GM21717 (cell line): Measurements from ENCODE around the gene ULK4.
"Not testable (repeated sequence)": the region's sequence is repeated elsewhere in the genome, so short reads cannot be mapped to it uniquely, and the experiment has no call there.

Source experiments
- ATAC-seq: cut with Tn5 transposase; IDR thresholded peaks from one replicate; pipeline ENCODE4 v1.9.1; 2021; ENCODE audit warnings: mild to moderate bottlenecking, moderate library complexity; ENCODE audit not compliant: unreplicated experiment

The ULK4 gene

DNA sequence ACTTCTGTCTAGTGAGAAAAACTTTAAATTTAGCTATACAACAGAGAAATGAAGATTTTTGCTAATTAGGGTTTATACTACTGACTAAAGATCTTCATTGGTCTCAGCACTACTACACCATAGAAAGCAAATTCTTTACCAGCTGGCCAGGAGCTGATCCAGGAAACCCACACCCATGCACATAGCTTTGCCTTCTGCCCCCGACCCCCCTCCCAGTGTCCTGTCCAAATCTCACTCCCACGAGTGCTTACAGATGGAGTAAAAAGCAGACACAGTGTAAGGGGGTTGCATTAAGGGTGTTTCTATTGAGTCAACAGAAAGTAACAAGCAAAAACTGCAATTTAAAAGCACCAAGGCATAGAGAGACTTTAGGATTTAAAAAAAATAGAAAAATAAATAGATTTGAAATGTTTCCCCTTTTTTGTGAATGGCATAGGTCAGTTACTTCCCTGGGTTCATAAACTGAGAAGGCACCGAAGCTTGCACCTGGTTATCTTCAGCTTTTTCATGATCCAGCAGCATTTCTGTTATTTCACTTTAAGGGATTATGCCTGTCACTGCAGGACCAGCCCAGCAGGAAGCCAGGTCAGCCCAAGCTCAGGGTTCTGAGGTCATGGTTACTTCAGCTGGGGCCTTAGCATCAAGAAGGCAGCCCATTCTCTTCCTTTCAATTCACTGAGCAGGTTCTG is 638.3 kb downstream of the ULK4 start:
- no peak for ATAC-seq

DNA sequence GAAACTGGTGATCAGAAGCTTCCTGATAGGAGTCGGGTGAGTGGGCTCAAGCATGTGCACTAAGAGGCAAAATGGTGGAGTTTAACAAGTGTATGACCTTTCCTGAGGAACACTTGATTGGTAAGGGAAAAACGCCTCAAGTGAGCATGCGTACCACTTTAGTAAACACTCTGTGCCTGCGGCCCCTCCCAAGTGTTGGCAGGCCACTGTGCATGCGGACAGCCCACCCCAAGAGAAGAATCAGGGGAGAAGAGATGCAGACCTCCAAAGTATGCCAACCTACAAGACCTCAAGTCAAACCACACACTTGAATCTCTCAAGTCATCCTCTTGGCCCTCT is 640.3 kb downstream of the ULK4 start:
- no peak for ATAC-seq

DNA sequence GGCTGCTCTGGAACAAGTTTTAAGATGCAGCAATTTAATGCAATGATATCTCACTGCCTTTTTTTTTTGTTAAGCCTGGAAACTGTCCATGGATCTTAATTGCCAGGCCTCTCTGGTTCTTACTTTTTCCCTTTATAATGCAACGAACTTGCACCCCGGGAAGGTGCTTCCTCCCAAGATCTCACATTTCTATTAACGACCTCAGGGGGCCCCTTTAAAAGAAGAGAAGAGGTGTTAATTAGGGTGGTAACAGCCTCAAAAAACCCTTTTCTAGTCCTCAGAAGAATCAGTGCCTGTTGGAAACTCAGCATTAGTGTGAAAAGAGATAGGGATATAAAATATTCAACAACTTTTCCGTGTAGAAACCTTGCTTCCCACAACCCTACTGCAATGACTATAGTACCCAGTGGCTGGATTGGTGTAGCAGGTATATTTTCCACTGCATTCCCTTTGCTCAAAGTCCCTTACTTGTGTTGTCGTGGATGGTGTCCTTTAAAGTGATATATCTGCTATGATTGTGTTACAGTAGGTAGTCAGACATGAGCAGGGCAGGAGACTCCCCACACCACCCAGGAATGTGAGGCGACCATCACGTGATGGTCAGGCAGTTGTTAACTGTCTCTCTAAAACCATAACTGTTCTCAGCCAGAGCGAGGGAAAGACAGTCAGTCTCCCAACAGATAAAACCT is 640.8 kb downstream of the ULK4 start:
- no peak for ATAC-seq

DNA sequence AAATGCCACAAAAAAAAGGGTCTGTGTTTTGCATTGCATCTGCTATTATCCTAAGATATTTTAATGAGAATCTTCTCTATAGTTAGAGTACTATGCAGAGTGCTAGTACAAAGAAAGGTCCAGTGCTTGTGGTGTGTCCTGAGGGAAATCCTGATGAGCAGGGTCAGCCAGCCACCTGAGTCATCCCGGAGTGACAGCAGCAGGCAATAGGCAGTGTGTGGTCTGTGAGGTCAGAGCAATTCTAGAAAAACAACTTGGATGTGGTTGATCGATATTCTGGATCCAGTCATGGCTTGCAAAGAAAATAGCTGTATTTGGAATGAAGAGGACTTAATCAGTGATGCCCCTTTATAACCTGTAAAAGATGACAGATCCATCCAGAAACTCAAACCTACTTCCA is 643.4 kb downstream of the ULK4 start:
- ATAC-seq = no peak

DNA sequence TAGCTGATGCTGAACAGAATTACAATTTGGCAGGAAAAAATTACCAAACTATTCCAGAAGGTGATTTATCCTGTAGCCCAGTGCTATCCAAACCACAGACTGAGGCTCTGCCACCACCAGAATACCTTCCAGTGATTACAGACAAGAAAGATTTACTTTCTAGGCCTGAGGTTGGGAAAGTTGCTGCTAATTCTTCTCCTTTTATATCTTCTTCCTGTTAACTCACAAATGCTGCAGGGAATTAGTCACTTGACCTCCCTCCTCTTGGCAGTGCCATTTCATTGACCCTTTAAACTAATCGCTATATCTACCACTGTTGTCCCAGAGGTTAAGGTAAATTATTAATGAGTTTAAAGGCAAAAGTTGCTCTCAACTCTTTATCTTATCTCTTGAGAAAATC is 644.2 kb downstream of the ULK4 start:
- ATAC-seq = no peak

DNA sequence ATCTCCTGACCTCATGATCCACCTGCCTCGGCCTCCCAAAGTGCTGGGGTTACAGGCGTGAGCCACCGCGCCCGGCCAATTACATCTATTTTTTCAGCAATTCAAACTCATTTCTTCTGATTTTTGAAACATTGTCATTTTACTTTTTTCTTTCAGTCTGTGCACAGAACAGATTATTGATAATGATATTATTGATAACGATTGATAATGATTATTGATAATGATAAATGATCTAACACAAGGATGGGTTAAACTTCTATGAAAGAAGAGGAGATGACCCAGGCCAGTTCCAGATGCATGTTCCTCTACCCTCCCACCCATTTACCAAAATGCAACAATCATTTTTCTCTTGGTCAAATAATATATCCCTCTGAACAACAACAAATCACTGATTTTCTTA is 644.6 kb downstream of the ULK4 start:
- no peak for ATAC-seq

DNA sequence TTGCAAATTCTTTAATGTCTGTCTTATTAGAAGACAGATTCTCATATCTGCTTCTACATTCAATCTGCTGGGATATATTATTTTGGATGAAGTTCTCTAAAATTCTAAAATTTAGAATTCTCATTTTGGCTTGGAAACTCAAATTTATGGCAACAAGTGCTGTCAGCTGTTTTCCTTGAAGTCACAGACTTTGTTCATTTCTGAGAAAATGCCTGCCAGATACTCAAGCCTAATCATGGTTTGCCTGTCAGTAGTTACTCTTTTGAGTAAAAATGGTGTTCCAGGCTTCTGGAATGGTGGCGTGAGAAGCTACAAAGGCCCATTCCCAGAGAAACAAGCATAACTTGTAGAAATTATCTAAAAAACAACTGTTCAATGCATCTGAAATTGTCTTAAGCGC is 646.8 kb downstream of the ULK4 start:
- ATAC-seq = no peak

DNA sequence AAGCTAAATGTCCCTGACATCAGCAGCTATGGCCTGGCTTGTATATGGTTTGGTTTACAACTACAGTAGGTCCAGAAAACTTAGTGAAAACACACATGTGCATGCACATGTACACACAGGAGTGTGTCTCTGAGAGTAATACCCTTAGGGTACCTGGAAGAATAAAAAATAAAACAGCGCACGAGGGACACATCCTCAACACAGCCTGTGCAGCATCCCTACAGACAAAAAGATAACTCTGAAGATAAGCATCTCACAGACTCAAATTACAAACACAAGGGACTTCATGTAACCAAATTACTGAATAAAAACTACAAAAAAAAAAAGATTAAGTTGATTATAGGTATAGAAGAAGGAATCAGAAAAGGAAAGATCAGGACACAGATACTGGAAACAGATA is 653.8 kb downstream of the ULK4 start:
- no peak for ATAC-seq

DNA sequence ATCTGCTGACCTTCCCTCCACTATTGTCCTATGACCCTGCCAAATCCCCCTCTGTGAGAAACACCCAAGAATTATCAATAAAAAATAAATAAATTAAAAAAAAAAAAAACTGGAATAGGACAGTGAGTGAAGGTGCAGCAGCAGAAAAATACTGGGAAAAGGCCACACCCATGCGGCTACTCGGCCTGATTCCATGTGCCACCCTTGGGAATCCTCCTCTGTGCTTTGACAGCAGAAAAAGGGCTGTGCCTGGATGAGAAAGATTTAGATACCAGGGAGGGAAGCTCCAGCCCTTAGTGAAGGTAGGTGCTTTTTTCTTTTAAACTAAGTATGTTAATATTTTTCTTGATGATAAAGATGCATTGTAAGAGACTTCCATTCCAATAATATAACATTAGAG is 654.8 kb downstream of the ULK4 start:
- ATAC-seq = no peak

DNA sequence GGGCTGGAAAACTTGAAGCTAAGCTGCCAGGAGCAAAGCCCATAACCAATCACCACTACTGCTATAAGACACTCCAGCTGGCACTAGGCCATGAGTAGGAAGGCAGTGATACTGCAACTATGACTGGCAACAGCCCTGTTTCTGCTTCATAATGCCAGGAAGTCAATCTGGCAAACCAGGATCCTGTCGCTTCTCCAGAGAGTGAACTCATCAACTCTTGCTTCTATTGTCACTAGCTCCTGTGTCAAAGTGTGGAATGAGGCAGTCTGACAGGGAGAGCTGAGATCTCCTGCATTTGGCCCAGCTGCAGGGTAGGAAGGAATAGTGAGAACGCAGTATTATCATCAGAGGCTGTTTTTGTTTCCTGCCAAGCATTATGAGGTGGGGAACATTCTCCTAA is 657.3 kb downstream of the ULK4 start:
- no peak for ATAC-seq

DNA sequence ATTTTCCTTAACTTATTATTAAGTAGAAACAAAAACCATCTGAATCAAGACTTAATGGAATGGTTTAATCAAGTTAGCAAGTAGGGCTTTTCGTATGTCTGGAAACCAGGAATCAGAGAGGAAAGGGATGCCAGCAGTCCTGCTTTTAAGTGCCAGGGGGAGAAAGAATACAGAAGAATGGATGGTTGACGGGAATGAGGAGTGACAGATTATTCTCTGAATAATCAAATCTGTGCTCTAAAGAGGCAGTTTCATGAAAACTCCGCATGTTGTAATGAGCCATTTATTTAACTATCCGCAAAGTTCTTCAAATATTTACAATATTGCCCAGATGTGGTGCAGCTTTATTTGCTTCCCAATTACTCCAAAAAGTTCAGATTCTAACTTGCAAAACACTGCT is 659.6 kb downstream of the ULK4 start:
- ATAC-seq = no peak

DNA sequence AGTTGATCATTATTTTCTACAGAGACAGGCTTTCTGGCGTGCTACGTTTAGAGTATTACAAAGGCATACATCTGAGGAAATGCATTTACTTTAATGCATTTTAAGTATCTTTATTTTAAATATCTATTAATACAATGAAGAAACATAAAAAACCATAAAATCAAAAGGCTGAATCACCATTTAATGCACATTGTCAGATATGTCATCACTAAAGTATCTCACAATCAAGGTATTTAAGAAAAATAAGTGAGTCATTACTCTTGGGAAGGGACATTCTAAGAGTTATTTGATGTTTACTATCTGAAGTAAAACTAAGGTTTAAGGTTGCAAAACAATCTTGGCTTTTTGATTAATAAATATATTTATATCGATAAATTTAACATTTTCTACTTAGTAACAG is 660.4 kb downstream of the ULK4 start:
- ATAC-seq = no peak

DNA sequence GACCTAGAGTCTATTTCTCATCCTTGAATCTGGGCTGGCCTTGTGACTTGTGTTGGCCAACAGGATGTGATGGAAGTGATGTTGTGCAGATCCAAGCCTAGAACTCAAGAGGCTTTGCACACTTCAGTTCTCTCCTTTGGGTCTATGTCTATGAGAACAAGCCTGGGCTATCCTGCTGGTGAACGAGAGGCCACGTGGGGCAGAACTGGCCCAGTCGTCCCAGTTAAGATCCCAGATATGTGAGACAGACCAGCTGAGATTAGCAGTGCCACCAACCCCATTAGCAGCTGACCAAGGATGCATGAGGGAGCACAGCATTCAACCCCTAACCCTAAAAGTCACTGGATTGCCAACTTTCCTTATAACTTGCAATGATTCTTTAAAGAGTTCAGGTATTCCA is 662.9 kb downstream of the ULK4 start:
- ATAC-seq = no peak

DNA sequence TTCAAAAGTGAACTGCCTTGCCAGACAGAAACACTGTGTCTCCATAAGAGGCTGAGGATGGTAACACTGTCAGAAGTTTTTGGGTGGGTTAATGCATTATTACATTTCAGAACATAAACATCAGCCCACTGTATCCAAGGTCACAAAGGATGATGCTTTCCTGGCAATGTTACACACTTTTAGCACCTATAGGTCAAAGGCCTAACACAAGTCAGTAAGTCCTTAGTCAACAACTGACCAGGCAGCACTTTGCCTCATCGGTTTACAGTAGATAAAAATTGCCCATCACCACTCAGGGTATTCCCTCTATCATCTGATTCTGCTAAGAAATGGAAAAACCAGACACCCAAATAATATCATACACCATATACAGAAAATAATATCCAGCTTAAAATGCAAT is 664.2 kb downstream of the ULK4 start:
- no peak for ATAC-seq

DNA sequence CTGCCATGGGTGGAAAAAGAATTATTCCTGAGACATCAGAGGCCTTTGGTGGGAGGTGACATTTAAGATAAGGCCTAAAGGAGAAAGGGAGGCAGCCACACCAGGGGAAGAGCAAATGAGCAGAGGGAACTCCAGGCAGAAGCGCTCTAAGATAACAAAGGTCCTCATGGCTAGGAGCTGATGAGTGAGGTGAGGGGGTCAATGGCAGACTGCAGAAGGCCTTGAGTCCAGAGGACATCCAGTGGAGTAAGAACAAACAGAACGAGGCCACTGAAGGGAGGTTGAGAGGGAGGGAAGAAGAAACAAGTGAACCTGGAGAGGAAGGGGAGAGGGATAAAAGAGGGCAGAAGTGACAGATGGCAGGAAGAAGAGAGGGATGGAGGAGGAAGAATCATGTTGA is 665.3 kb downstream of the ULK4 start:
- ATAC-seq = no peak

DNA sequence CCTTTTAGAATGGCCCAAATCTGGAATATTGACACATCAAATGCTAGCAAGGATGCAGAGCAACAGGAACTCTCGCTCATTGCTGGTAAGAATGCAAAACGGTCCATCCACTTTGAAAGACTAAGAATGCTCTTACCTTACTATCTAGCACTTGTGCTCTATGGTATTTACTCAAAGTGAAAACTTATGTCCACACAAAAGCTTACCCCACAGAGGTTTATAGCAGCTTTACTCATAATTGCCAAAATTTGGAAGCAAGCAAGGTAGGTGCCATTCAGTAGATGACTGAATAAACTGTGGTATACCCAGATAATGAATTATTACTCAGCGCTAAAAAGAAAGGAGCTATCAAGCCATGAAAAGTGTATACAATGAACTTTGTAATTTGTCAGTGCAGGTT is 666.2 kb downstream of the ULK4 start:
- ATAC-seq = no peak

DNA sequence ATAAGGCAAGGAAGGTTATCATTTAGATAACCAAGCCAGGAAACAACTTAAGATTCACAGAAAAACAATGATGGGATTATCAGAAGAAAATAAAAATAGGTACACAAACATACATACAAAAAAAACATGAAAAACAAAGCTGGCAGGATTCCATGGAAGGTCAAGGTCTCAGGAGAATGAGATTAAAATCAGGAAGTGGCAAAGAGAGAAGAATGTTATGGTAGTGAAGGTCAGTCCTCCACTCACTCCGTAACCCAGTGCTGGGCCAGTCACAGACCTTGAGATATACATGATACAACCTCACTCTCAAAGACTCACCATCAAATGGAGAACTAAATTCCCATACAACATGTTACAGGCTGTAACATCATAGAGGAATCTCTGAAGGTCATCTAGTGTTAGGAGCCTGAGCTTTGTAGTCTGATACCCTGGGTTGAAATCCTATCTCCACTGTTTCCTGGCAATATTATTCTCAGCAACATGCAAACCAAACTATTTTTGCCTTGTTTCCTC is 668.7 kb downstream of the ULK4 start:
- ATAC-seq = no peak

DNA sequence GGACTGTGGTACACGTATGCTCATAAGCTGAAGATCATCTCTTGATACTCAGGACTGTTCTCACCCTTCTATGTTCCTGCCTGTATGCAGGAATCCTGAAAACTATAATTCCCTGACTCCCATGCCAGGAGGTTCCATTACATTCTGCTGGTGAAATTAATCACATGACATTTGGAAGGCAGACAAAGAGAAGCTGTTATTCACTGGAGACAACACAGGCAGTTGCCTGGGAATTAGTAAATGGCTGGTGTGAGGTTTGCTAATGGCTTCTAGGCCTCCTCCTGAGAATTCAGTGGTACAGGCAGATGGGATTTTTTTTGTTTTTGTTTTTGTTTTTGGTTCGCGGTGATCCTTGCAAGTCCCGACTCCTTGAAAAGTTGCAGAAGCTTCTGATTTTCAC is 671.2 kb downstream of the ULK4 start:
- no peak for ATAC-seq

DNA sequence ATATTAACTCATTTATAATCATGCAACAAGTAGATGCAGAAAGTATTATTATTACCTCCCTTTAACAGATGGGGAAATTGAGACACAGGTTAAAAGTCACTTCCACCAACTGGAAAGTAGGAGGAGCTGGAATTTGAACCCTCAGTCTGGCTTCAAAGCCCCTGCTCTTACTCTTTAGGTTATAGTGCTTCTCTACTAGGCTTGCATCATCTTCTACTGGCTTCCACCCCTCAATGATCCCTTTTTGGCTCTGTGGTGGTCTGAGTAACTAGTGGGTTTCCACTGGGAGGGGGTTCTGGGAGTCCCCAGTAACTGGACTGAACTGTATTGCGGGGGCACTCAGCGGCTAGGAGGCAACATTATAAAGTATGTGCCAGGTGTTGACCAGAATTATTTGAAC is 671.6 kb downstream of the ULK4 start:
- no peak for ATAC-seq

DNA sequence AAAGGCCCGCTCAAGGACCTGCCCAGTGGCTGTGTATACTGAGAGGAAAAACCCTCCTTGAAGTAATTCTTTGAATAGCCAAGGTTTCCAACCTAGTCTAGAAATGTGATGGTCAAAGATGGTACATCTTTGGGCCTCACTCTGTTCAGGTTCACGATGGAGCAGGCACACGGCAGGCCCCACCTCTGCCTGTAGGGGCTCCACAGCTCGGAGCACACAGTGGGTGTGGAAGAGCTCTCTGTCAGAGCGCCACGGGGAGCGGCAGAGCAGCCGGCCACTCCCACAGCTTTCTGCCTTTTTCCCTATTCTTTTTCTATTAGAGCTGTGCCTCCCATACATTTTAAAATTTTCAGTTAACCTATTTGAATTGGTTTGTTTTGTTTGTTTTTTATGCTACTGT is 673.1 kb downstream of the ULK4 start:
- ATAC-seq = no peak

DNA sequence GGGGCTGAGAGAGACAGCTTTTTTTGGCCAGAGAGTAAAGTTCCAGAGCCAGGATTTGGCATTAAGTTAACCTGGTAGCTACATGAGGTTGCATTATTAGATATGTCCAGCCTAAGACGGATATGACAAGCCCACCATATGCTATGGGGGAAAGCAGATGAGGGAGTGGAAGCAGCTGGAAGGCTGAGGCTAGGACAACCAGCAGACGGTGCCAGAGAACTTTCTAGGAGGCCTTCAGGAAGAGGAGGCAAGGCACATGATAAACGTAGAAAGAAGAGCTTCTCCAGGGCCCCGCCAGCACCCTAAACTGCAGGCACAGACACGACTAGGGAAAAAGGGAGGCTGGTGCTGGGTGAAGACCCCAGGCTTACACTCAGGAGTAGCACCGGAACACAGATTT is 675.6 kb downstream of the ULK4 start:
- ATAC-seq = no peak

DNA sequence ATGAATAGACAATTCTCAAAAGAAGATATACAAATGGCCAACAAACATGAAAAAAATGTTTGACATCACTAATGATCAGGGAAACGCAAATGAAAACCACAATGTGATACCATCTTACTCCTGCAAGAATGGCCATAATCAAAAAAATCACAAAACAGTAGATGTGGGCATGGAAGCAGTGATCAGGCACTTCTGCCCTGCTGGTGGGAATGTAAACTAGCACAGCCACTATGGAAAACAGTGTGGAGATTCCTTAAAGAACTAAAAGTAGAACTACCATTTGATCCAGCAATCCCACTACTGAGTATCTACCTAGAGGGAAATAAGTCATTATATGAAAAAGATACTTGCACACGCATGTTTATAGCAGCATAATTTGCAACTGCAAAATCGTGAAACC is 677.0 kb downstream of the ULK4 start:
- ATAC-seq = not testable (repeated sequence)
